ENCODE data around the gene CALHM4.
"Not testable (repeated sequence)": the region's sequence is repeated elsewhere in the genome, so short reads cannot be mapped to it uniquely, and the experiment has no call there.

Gene CALHM4

DNA sequence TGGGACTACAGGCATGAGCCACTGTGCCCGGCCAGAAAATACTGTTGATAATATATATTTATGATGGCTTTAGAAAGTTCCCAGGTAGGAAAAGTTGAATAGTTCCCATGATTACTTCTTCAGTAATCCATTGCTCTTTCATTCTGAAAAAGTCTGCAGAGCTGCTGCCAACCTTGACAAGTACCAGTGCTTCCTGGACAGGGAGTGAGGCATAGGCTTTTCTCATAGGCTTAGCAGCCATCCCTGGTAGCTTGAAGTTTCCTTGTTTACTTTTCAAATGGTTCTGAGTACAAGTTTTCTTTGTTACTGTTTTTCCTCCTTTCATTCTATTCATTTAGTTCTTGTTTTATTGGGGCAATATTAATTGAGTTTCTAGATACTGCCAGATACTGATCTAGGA, 25.6 kb downstream of the CALHM4 start:
- DNase-seq = no peak

DNA sequence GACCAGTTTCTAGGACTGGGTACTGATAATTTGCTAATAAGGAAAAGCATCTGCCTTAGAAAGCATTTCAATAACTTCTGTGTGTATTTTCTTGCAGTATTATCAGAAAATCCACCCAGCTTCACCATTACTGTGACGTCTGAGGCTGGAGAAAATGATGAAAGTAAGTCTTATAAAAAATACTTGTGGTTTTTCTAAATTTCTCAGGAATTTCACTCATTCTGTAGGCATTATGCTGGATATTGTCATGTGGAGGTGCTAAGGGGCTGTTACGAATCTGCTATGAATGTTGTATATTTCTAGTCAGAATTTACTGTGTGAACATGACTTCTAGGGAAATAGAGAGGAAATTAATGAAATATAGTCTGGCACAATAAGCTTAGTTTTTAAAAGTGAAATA, 26.6 kb downstream of the CALHM4 start:
- DNase-seq = no peak

DNA sequence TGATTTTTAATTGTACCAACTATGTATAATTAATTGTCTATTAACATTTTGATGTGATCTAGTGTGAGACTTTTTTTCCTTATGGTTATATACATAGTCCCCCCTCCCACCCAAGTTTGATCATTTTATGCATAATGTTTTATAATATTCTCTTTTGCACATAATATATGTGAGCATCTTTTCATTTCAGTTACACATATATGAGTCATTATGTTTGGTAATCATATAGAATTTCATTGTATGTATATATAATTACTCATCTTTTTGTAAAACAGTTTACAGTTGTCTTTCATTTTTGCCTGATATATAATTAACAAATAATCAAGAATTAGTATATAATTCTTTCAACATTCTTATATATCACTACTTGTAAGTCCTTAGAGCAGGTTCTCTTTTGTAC, 32.7 kb downstream of the CALHM4 start:
- DNase-seq = no peak

DNA sequence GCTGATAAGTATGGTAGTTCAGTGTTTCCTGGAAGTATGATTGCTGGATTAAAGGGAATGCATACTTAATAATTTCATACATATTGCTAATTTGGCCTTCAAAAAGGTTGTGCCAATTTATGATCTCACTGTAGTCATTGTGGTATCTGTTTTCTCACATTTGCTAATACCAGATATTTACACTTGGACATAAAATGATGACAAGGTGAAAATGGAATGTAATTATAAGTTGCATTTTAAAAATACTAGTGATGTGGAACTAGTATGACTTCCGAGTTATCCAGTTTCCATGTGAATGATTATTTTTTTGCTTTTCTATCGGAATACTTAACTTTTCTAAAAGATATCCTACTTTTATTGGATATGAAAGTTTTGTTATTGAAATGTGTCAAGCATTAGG, 33.2 kb downstream of the CALHM4 start:
- no peak for DNase-seq

DNA sequence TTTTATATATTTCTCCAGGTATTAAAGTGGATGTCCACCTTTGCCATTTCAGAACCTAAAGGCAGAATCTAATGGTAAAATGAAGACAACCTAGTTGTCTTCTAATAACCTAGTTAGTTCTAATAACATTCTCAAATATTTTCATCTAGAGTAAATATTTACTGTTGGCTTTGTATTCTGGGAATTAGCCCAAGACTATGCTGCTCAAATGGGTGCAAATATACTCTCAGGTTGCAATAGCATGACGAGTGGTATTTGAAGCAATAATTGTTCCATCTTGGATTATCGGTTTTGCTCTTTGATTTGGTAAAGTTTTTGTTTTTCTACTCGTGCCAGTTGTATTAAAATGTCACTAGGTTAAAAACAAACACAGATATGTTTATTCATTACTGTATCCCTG, 41.7 kb downstream of the CALHM4 start:
- DNase-seq = no peak

DNA sequence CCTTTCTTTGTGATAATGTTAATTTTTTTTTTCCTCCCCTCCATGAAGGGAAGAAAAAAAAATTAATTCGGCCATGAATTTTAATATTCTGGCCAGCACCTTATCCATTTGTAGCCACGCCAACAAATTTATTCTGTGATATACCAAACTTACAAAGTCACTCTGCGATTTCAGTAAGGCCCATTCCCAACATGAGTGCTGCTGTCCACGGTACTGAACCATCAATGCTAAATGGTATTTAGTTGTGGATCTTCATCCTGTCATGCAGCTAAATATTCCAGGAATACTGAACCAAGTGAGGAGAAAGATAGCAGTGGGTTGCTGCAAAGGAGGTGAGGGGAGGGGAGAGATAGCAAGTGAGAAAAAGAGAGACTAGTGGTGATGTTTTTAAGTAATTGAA, 43.3 kb downstream of the CALHM4 start:
- no peak for DNase-seq

DNA sequence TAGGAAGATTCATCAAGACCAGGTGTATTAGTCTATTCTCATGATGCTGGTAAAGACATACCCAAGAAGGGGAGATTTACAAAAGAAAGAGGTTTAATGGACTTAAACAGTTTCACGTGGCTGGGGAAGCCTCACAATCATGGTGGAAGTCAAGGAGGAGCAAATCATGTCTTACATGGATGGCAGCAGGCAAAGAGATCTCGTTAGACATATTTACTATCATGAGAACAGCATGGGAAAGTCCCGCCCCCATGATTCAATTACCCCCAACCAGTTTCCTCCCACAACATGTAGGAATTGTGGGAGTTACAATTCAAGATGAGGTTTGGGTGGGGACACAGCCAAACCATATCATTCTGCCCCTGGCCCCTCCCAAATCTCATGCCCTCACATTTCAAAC, 50.4 kb downstream of the CALHM4 start:
- DNase-seq = not testable (repeated sequence)

DNA sequence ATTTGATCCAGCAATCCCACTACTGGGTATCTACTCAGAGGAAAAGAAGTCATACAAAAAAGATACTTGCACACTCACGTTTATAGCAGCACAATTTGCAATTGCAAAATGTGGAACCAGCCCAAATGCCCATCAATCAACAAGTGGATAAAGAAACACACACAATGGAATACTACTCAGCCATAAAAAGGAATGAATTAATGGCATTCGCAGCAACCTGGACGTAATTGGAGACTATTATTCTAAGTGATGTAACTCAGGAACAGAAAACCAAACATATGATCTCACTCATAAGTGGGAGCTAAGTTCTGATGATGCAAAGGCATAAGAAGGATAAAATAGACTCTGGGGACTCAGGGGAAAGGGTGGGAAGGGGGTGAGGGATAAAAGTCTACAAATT, 51.3 kb downstream of the CALHM4 start:
- DNase-seq = not testable (repeated sequence)

DNA sequence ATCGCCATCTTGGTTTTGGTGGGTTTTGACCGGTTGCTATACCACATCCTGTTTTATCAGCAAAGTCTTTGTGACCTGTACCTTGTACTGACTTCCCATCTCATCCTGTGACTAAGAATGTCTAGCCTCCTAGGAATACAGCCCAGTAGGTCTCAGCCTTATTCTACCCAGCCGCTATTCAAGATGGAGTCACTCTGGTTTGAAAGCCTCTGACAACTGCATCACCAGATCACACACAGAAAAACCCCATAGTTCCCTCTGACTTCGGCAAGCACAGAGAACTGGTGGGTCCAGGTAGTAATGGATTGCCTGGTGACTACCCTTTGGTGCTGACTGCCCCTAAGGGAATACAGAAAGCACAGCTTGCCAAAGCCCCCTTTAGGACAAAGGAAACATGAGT, 52.4 kb downstream of the CALHM4 start:
- no peak for DNase-seq
